Astrocyte (in vitro differentiated cells and primary cell): ENCODE measurements around the gene ZBTB16. TPM values are rescaled to one million over a fixed set of nuclear protein-coding genes. Genes with fewer than 3 reads are reported as not detected.
A peak's percentile ranks its signal among the peaks of the same experiment; 100 is the strongest.

Source experiments
- DNase-seq: peaks from one replicate; pipeline ENCODE4 v3.0.0-alpha.2; 2010; ENCODE audit warnings: low read depth
- FAIRE-seq: peaks from 2 replicates; lab custom pipeline; 2011; peaks lifted over from hg19 to GRCh38; lab: Jason Lieb, UNC
- H2AFZ ChIP-seq: 2 replicates; pipeline ENCODE4 v1.6.0; 2012; ENCODE audit warnings: low read depth, low read length, inconsistent platforms
- H3K27ac ChIP-seq: 2 replicates; pipeline ENCODE4 v1.5.1; 2011; ENCODE audit warnings: low read depth, low read length, inconsistent platforms
- H3K27me3 ChIP-seq: 2 replicates; pipeline ENCODE4 v1.6.0; 2011; ENCODE audit warnings: low read length, inconsistent platforms; ENCODE audit not compliant: insufficient read depth
- H3K36me3 ChIP-seq: 2 replicates; pipeline ENCODE4 v1.5.1; 2011; ENCODE audit warnings: low read length, inconsistent platforms; ENCODE audit not compliant: insufficient read depth
- H3K4me1 ChIP-seq: 2 replicates; pipeline ENCODE4 v1.5.1; 2011; ENCODE audit warnings: low read length, inconsistent platforms; ENCODE audit not compliant: insufficient read depth
- H3K4me2 ChIP-seq: 2 replicates; pipeline ENCODE4 v1.6.0; 2012; ENCODE audit warnings: low read length, inconsistent platforms
- H3K4me3 ChIP-seq: 2 replicates; pipeline ENCODE4 v1.5.1; 2011; ENCODE audit warnings: low read depth, mild to moderate bottlenecking, low read length, inconsistent platforms; ENCODE audit not compliant: insufficient read depth
- H3K79me2 ChIP-seq: 2 replicates; pipeline ENCODE4 v1.6.0; 2012; ENCODE audit warnings: mild to moderate bottlenecking, low read length, inconsistent platforms; ENCODE audit not compliant: insufficient read depth
- H3K9ac ChIP-seq: 2 replicates; pipeline ENCODE4 v1.6.0; 2012; ENCODE audit warnings: mild to moderate bottlenecking, low read length, inconsistent platforms
- H3K9me3 ChIP-seq: 2 replicates; pipeline ENCODE4 v1.5.1; 2012; ENCODE audit warnings: low read depth, mild to moderate bottlenecking, low read length, inconsistent platforms; ENCODE audit not compliant: insufficient read depth
- H4K20me1 ChIP-seq: 2 replicates; pipeline ENCODE4 v1.6.0; 2012; ENCODE audit warnings: low read length, inconsistent platforms; ENCODE audit not compliant: insufficient read depth
- H3K27ac Mint-ChIP-seq: one replicate; pipeline ENCODE4 v1.8.0; 2021; ENCODE audit warnings: mild to moderate bottlenecking, mixed read lengths; ENCODE audit not compliant: unreplicated experiment
- H3K27me3 Mint-ChIP-seq: one replicate; pipeline ENCODE4 v1.8.0; 2021; ENCODE audit warnings: low read depth, mixed read lengths; ENCODE audit not compliant: unreplicated experiment
- H3K36me3 Mint-ChIP-seq: one replicate; pipeline ENCODE4 v1.8.0; 2021; ENCODE audit warnings: low read depth, mixed read lengths; ENCODE audit not compliant: unreplicated experiment
- H3K4me1 Mint-ChIP-seq: one replicate; pipeline ENCODE4 v1.8.0; 2021; ENCODE audit warnings: low read depth, mixed read lengths; ENCODE audit not compliant: unreplicated experiment
- H3K4me3 Mint-ChIP-seq: one replicate; pipeline ENCODE4 v1.8.0; 2021; ENCODE audit warnings: mild to moderate bottlenecking, moderate library complexity, mixed read lengths; ENCODE audit not compliant: unreplicated experiment
- H3K9me3 Mint-ChIP-seq: one replicate; pipeline ENCODE4 v1.8.0; 2021; ENCODE audit warnings: mild to moderate bottlenecking, mixed read lengths; ENCODE audit not compliant: unreplicated experiment
- CTCF ChIP-seq: IDR thresholded peaks from 2 replicates; pipeline ENCODE4 v1.5.1; 2011; ENCODE audit warnings: low read depth, mild to moderate bottlenecking, inconsistent platforms, low read length, moderate library complexity; ENCODE audit not compliant: insufficient read depth
- EZH2 ChIP-seq: IDR thresholded peaks from 2 replicates; pipeline ENCODE4 v1.6.1; 2012; ENCODE audit warnings: mild to moderate bottlenecking, low read length, inconsistent platforms; ENCODE audit not compliant: insufficient read depth
- total RNA-seq: library from RNA; stranded (reverse); gene quantifications from 2 replicates; pipeline ENCODE4 v1.2.1, GENCODE V29; 2021

ZBTB16 gene
- total RNA-seq, 1 donor from 2014 or later, result 0.50 TPM

- no peak for TF ChIP-seq CTCF
- no peak for TF ChIP-seq EZH2
These were observed 225.4 kb downstream of the ZBTB16 start for GRCh38 chr11:114284914-114285313.

DNA sequence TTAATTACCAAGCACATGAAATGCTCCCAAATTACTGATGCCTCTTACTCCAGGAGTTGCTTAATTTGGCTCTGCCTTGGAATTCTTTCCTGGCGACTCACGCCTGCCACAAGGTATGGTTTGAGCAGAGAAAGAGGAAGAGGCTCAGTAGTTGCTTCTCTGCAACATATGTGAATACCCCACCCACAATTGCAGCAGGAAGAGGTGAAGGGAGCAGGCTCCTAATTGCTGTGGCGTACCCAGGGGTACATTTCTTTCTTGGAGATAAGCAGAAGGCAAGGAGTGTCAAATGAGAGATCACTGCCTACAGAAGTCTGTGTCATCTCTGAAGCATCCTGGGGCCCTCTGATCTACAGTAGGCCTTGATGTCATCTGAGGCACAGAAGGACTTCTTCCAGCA is 226.1 kb downstream of the ZBTB16 start:
- Histone ChIP-seq H3K79me2 (no peaks in the 10 kb centered on the region), H3K4me2 (peak overlapping the region; percentile 59), H4K20me1 (no peaks in the 10 kb centered on the region), H3K9ac (no peak overlapping the region), H3K4me1 (peaks cover 24% of the 10 kb centered on the region), H3K9me3 (no peaks in the 10 kb centered on the region), H3K27me3 (no peaks in the 10 kb centered on the region), H3K36me3 (no peaks in the 10 kb centered on the region), H3K27ac (no peak overlapping the region), H3K4me3 (no peak overlapping the region), H2AFZ (peak overlapping the region; percentile 10)
- H3K36me3 Mint-ChIP-seq, result no peaks in the 10 kb centered on the region
- DNase-seq (peak; percentile 63), FAIRE-seq (peak; percentile 73)
- H3K27me3 Mint-ChIP-seq, result no peaks in the 10 kb centered on the region
- no peaks in the 10 kb centered on the region for H3K9me3 Mint-ChIP-seq
- no peak overlapping the region for H3K4me3 Mint-ChIP-seq
- peaks cover 61% of the 10 kb centered on the region for H3K4me1 Mint-ChIP-seq
- TF ChIP-seq EZH2 (no peak), CTCF (no peak)
- peak overlapping the region; percentile 84 for H3K27ac Mint-ChIP-seq

More at GRCh38 chr11:114284914-114285313, 225.4 kb downstream of the ZBTB16 start:
- Histone ChIP-seq H3K9ac (no peak overlapping the region), H3K27ac (no peak overlapping the region), H3K4me1 (peaks cover 27% of the 10 kb centered on the region), H3K27me3 (no peaks in the 10 kb centered on the region), H3K4me2 (no peak overlapping the region), H3K36me3 (no peaks in the 10 kb centered on the region), H3K9me3 (no peaks in the 10 kb centered on the region), H3K79me2 (no peaks in the 10 kb centered on the region), H4K20me1 (no peaks in the 10 kb centered on the region), H3K4me3 (no peak overlapping the region), H2AFZ (no peak overlapping the region)
- H3K4me3 Mint-ChIP-seq, result no peak overlapping the region
- H3K4me1 Mint-ChIP-seq, result peaks cover 55% of the 10 kb centered on the region
- H3K9me3 Mint-ChIP-seq, result no peaks in the 10 kb centered on the region
- H3K27ac Mint-ChIP-seq, result peak overlapping the region; percentile 84
- no peaks in the 10 kb centered on the region for H3K27me3 Mint-ChIP-seq
- no peak for DNase-seq
- no peak for FAIRE-seq
- H3K36me3 Mint-ChIP-seq, result no peaks in the 10 kb centered on the region

DNA sequence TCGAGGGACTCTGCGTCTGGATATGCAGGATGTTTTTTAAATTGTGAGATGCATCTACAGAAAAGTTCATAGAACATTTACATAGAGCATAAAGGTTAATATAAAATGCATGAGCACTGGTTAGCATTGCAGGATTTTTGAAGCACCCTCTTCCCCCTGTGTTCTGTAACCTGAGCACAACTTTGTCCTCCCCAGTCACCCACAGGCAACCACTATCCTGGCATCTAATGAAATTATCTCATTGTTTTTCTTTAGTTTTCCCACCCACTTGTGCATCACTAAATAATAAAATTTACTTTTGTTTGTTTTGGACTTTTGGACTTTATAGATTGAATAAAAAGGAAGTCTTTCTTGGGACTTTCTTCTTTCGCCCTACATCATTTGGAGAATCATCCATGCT is 226.7 kb downstream of the ZBTB16 start:
- Histone ChIP-seq H3K4me1 (peaks cover 24% of the 10 kb centered on the region), H2AFZ (peak overlapping the region; percentile 10), H3K36me3 (no peaks in the 10 kb centered on the region), H3K9ac (no peak overlapping the region), H3K4me3 (no peak overlapping the region), H3K79me2 (no peaks in the 10 kb centered on the region), H4K20me1 (no peaks in the 10 kb centered on the region), H3K9me3 (no peaks in the 10 kb centered on the region), H3K27me3 (no peaks in the 10 kb centered on the region), H3K27ac (no peak overlapping the region), H3K4me2 (peak overlapping the region; percentile 59)
- Mint-ChIP-seq H3K27me3 (no peaks in the 10 kb centered on the region), H3K9me3 (no peaks in the 10 kb centered on the region), H3K4me3 (no peak overlapping the region), H3K27ac (peak overlapping the region; percentile 9), H3K36me3 (no peaks in the 10 kb centered on the region), H3K4me1 (peaks cover 64% of the 10 kb centered on the region)
- FAIRE-seq (no peak), DNase-seq (no peak)
- TF ChIP-seq EZH2, result no peak
- TF ChIP-seq CTCF, result no peak
